GM18520 (cell line): ENCODE data around the gene RNF14.

Source experiments
- ATAC-seq: cut with Tn5 transposase; IDR thresholded peaks from one replicate; pipeline ENCODE4 v1.9.1; 2021; ENCODE audit not compliant: unreplicated experiment

Gene RNF14

GRCh38 chr5:141973871-141974595, 5.1 kb downstream of the RNF14 start:
- ATAC-seq, result no peak

DNA sequence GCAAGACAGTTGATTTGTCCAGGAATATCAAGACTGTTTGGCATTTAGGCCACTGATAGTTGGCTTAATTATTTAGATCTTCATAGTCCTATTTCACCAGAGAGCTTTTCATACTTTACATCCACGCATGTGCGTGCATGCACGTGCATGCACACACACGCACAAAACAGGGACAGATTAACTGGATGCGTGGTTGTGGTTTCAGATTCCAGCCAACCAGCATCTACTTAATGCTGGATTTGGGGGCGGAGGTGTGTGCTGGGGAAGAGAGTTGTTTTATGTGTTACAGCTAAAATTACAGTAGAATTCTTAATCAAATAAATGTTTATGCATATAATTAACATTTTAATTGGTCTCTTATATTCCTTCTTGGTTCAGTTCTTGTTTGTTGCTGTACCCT, 7.3 kb downstream of the RNF14 start:
- no peak for ATAC-seq

- ATAC-seq, result no peak
These were observed 9.5 kb downstream of the RNF14 start for GRCh38 chr5:141978389-141978788.

DNA sequence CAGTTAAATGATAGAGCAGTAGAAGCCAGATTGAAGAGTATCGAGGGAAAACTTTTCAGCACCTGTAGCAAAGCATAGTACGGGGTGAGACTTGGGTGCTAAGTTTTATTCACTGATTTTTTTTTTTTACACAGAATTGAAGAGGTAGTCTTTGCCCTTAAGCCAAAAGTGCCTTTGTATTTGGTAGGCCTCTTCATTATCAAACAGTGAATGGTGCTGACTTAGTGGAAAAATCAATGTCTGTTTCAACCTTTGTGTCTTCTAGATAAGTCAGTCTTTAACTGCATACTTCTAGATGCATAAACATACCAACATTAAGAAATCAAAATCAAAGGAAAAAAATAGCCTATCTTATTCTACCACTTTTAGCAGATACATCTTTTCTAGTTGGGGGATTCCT, 13.7 kb downstream of the RNF14 start:
- no peak for ATAC-seq

GRCh38 chr5:141986072-141986471, 17.2 kb downstream of the RNF14 start:
- ATAC-seq, result no peak

DNA sequence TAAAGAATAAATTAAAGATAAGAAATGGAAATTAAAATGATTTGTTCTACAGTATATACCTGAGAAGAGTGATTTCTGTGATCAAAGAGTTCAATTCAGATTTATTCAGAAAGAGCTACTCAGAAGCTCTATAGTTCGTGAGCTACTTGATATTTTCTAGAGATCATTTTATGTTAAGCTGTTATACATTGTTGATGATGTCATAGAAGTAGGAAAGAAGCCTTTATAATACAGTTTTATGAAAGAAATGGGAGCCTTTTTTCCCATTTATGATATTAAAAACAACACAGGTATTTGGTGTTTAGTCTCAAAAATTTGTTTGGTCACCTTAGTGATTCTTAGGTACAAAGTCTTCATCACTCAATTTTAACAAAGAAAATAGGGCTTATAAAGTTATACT, 20.8 kb downstream of the RNF14 start:
- ATAC-seq, result no peak

- ATAC-seq, result peak; percentile 65
These were observed 23.6 kb downstream of the RNF14 start for GRCh38 chr5:141992349-141992963.

DNA sequence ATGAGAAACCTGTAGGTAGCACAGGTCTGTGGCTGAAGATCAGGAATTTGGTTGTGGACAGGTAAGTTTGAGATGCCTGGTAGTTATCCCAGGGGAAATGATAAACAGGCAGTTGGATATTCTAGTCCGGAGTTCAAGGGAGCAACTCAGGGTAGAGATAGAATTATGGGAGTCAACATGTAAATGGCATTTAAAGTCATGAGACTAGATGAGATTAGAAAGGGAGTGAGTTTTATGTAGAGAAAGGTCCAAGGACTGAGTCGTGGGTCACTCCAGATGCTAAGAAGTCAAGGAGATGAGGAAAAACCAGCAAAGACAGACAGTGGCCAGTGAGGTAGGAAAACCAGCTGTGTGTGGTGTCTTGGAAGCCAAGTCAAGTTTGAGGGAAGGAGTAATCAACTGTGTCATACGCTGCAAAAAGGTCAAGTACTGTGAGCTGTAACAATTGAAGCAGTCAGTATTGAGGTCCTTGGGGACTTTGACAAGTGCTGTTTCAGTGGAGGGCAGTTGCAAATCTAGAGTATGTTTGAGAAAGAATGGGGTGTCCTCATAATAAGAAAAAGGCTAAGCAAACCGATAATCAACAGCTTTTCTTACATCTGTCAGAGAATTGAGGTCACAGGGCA, 25.7 kb downstream of the RNF14 start:
- ATAC-seq, result no peak

GRCh38 chr5:141995656-141996055, 26.8 kb downstream of the RNF14 start:
- ATAC-seq, result no peak

- ATAC-seq, result no peak
These were observed 28.6 kb downstream of the RNF14 start for GRCh38 chr5:141997358-141997960.

- ATAC-seq, result no peak
These were observed 31.3 kb downstream of the RNF14 start for GRCh38 chr5:142000173-142000572.

- ATAC-seq, result no peak
These were observed 32.0 kb downstream of the RNF14 start for GRCh38 chr5:142000704-142001484.

- no peak for ATAC-seq
These were observed 34.4 kb downstream of the RNF14 start for GRCh38 chr5:142003266-142003800.

DNA sequence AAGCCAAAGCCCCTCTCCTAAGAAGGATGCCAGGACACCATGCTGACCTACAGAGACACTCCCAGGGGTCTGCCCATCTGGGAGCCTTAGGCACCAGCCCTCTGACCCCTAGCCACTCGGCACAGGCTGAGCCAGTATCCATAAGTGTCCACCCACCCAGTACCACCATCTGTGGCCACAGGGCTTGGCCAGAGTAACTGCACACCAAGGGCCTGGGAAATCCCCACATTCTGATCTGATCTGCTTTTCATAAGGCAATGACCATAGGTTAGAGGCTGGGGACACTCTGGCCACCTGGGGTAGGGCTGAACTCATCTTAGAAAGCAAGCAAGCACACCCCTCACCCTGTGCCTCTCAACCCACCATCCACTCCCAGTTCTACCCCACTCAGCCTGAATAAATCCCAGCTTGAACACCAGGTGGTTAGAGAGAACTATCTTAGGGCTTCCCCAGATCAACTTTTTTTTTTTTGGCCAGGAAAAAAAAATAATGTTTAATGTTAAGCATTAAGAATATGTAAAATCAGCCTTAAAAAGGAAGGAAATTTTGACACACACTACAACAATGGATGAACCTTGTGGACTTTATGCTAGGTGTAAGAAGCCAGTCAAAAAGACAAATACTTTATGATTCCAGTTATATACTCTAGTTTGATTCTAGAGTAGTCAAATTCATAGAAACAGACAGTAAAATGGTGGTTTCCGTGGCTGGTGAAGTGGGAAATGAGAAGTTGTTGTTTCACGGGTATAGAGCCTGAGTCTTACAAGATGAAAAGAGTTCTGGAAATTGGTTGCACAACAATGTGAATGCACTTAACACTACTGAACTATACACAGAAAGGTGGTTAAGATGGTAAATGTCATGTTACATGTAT, 37.7 kb downstream of the RNF14 start:
- ATAC-seq, result peak; percentile 32

GRCh38 chr5:142007237-142007544, 38.3 kb downstream of the RNF14 start:
- ATAC-seq, result no peak

DNA sequence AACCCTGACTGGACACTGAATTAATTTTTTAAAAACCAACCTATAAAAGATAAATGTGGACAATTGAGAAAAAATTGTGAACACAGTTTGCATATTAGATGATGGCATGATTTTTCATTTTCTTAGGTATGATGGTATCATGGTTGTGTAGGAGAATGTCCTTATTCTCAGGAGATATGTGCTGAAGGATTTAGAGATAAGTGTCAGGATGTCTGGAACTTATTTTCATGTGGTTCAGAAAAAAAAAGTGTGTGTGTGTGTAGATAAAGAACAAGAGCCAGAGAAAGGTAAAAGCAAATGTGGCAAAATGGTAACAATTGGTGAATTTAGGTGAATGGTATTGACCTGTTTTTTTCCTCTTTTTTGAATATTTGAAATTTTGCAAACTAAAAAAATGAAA, 39.9 kb downstream of the RNF14 start:
- no peak for ATAC-seq

GRCh38 chr5:142009886-142010285, 41.0 kb downstream of the RNF14 start:
- ATAC-seq, result no peak

- no peak for ATAC-seq
These were observed 42.8 kb downstream of the RNF14 start for GRCh38 chr5:142011572-142012185.

DNA sequence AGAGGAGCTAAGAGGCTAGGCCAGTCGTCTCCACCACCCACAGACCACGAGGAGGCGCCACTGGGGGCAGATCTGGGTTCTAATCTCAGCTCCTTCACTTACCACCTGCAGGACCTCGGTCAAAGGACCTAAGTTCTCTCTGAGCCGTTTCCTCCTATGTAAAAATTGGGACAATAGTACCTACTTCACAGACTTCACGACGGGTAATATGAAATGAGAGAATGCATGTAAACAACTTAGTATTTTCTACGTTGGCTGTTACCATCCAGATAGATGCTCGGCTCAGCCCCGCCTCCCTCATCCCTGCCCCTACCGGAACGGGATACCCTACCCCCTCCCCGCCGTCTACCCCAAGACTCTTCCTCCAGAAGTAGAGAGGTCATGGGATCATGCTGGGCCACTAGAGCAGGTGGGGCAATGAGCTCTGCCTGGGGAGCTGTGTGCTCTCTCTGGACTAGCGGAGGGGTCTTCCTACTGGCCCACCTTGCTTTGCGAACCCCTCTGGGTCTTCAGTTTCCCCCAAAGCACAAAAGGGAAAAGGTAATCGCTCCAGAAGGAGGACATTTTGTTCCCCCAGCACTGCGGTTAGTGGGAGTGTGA, 43.4 kb downstream of the RNF14 start:
- ATAC-seq, result no peak
